ENCODE measurements around the gene PSME4.
"Not testable (repeated sequence)": the region's sequence is repeated elsewhere in the genome, so short reads cannot be mapped to it uniquely, and the experiment has no call there.

The PSME4 gene

DNA sequence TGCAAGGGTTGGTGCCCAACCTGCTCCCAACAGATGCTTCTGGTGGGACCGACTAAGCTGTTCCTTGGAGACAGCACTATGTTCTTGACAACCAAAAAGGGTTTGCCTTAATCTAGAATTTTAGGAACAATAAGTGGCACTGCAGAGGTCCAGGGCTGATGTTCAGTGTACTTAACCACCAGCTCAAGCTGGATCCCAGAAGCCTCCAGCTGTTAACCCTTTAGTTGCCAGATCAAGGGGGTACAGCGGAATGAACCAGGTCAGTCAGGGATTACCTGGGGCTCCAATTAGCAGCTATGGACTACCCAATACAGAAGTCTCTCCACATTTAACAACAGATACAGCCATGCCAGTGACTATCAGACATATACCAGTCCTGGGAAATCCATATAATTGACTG, 114.5 kb downstream of the PSME4 start:
- H3K27me3 ChIP-seq (ENCODE audit: insufficient read depth, poor library complexity, severe bottlenecking) = no peaks in the 10 kb centered on the region
- no peak overlapping the region for H3K27ac ChIP-seq (replicated peaks)
- no peak for DNase-seq (ENCODE audit: low read depth in 1 of 2, low spot score in 1 of 2)
- H3K4me3 ChIP-seq (replicated peaks; ENCODE audit: insufficient read depth, low read length) = no peak overlapping the region
- no peak for TF ChIP-seq SPI1 (IDR thresholded peaks at IDR 0.05; ENCODE audit: borderline replicate concordance, low read depth)
- TF ChIP-seq, protein P1, sequence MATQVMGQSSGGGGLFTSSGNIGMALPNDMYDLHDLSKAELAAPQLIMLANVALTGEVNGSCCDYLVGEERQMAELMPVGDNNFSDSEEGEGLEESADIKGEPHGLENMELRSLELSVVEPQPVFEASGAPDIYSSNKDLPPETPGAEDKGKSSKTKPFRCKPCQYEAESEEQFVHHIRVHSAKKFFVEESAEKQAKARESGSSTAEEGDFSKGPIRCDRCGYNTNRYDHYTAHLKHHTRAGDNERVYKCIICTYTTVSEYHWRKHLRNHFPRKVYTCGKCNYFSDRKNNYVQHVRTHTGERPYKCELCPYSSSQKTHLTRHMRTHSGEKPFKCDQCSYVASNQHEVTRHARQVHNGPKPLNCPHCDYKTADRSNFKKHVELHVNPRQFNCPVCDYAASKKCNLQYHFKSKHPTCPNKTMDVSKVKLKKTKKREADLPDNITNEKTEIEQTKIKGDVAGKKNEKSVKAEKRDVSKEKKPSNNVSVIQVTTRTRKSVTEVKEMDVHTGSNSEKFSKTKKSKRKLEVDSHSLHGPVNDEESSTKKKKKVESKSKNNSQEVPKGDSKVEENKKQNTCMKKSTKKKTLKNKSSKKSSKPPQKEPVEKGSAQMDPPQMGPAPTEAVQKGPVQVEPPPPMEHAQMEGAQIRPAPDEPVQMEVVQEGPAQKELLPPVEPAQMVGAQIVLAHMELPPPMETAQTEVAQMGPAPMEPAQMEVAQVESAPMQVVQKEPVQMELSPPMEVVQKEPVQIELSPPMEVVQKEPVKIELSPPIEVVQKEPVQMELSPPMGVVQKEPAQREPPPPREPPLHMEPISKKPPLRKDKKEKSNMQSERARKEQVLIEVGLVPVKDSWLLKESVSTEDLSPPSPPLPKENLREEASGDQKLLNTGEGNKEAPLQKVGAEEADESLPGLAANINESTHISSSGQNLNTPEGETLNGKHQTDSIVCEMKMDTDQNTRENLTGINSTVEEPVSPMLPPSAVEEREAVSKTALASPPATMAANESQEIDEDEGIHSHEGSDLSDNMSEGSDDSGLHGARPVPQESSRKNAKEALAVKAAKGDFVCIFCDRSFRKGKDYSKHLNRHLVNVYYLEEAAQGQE (IDR thresholded peaks at IDR 0.05; ENCODE audit: insufficient replicate concordance, low read depth) = no peak
- TF ChIP-seq POLR2AphosphoS5 (IDR thresholded peaks at IDR 0.05; ENCODE audit: low read depth) = no peak
- TF ChIP-seq GABPA (IDR thresholded peaks at IDR 0.05; ENCODE audit: low read depth) = no peak

DNA sequence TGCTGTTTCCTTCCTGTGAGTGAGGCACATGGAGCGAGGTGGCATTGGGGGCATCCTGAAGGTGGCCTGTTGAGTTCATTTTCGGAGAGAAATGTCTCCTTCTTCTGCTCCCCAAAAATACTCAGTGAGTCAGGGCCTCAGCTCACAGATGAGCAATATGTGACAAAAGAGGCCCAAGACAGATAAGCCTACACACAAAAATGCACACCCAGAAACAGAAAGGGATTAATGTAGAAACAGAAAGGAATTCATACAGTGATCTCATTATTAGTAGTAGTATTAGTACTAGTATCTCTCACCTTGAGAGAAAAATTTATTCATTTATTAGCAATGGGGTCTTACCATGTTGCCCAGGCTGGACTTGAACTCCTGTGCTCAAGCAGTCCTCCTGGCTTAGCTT, 116.1 kb downstream of the PSME4 start:
- DNase-seq (ENCODE audit: low read depth in 1 of 2, low spot score in 1 of 2) = no peak
- Histone ChIP-seq H3K27ac (replicated peaks) (no peak overlapping the region), H3K4me3 (replicated peaks; ENCODE audit: insufficient read depth, low read length) (no peak overlapping the region), H3K27me3 (ENCODE audit: insufficient read depth, poor library complexity, severe bottlenecking) (no peaks in the 10 kb centered on the region)
- TF ChIP-seq CTCF (IDR thresholded peaks at IDR 0.05; ENCODE audit: insufficient read depth, low read length) (no peak), POLR2AphosphoS5 (IDR thresholded peaks at IDR 0.05; ENCODE audit: low read depth) (no peak), SPI1 (IDR thresholded peaks at IDR 0.05; ENCODE audit: borderline replicate concordance, low read depth) (no peak), GABPA (IDR thresholded peaks at IDR 0.05; ENCODE audit: low read depth) (no peak)
- TF ChIP-seq, protein P1 (IDR thresholded peaks at IDR 0.05; ENCODE audit: insufficient replicate concordance, low read depth) = no peak

GRCh38 chr2:53852532-53852931, 118.3 kb downstream of the PSME4 start:
- no peak for TF ChIP-seq CTCF (IDR thresholded peaks at IDR 0.05; ENCODE audit: insufficient read depth, low read length)
- TF ChIP-seq POLR2AphosphoS5 (IDR thresholded peaks at IDR 0.05; ENCODE audit: low read depth) = no peak
- TF ChIP-seq SPI1 (IDR thresholded peaks at IDR 0.05; ENCODE audit: borderline replicate concordance, low read depth) = no peak
- TF ChIP-seq, protein P1 (IDR thresholded peaks at IDR 0.05; ENCODE audit: insufficient replicate concordance, low read depth) = no peak
- TF ChIP-seq GABPA (IDR thresholded peaks at IDR 0.05; ENCODE audit: low read depth) = no peak
- Histone ChIP-seq H3K27ac (replicated peaks) (no peak overlapping the region), H3K27me3 (ENCODE audit: insufficient read depth, poor library complexity, severe bottlenecking) (no peaks in the 10 kb centered on the region), H3K4me3 (replicated peaks; ENCODE audit: insufficient read depth, low read length) (no peak overlapping the region)
- no peak for DNase-seq (ENCODE audit: low read depth in 1 of 2, low spot score in 1 of 2)

- H3K4me3 ChIP-seq (replicated peaks; ENCODE audit: insufficient read depth, low read length); DNase-seq (ENCODE audit: low read depth in 1 of 2, low spot score in 1 of 2); H3K27ac ChIP-seq (replicated peaks); H3K27me3 ChIP-seq (ENCODE audit: insufficient read depth, poor library complexity, severe bottlenecking): not testable (repeated sequence)
These were observed 119.6 kb downstream of the PSME4 start for GRCh38 chr2:53851052-53851757.
